Gastroesophageal sphincter (tissue), 3 donors: ENCODE measurements around the gene DNAJB8.

Experiments used
- EP300 ChIP-seq: sonication (generic); formaldehyde crosslinking; IDR thresholded peaks from one replicate; pipeline ENCODE4 v1.6.1; 2017; ENCODE audit warnings: antibody characterized with exemption, mild to moderate bottlenecking
- TF ChIP-seq, protein P1 (sequence below), 4 experiments: fragments of 200-600 bp in 2 of 4; fragments of 450-650 bp in 2 of 4; sonication (generic) in 1 of 4; IDR thresholded peaks; one replicate each; pipeline ENCODE4 v1.5.1; 2017 to 2019; ENCODE audit warnings: antibody characterized with exemption in 4 of 4, mild to moderate bottlenecking in 2 of 4, moderate library complexity in 2 of 4

DNA sequence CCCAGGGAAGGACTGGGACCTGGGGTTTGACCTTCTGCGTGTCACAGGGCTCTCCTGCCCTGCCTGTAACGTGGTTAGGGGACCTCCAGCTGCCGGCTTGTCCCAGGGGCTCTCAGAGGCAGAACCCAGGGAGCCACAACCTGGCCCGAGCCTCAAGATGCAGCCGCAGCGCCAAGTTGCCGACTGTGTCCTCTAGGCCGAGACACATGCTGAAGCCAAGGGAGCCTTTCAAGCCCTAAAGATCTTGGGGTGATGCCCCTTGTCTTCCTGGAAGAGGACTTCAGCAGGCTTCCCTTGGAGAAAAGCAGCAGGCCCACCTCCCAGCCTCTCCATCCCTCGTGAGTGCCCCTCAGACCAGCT, 7.2 kb downstream of the DNAJB8 start:
- TF ChIP-seq, protein P1, sequence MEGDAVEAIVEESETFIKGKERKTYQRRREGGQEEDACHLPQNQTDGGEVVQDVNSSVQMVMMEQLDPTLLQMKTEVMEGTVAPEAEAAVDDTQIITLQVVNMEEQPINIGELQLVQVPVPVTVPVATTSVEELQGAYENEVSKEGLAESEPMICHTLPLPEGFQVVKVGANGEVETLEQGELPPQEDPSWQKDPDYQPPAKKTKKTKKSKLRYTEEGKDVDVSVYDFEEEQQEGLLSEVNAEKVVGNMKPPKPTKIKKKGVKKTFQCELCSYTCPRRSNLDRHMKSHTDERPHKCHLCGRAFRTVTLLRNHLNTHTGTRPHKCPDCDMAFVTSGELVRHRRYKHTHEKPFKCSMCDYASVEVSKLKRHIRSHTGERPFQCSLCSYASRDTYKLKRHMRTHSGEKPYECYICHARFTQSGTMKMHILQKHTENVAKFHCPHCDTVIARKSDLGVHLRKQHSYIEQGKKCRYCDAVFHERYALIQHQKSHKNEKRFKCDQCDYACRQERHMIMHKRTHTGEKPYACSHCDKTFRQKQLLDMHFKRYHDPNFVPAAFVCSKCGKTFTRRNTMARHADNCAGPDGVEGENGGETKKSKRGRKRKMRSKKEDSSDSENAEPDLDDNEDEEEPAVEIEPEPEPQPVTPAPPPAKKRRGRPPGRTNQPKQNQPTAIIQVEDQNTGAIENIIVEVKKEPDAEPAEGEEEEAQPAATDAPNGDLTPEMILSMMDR (IDR thresholded peaks at IDR 0.05) = no peak
- TF ChIP-seq EP300 = no peak
